Stimulated activated CD8-positive, alpha-beta memory T cell treated with anti-CD3 and anti-CD28 coated beads, Interleukin-4, amount 100 ng/mL, for 24 hours (primary cell): ENCODE measurements around the gene ADARB2.

Experiments used
- DNase-seq: peaks from one replicate; pipeline ENCODE4 v3.0.0-alpha.2; 2020; ENCODE audit warnings: low read depth

The ADARB2 gene

DNA sequence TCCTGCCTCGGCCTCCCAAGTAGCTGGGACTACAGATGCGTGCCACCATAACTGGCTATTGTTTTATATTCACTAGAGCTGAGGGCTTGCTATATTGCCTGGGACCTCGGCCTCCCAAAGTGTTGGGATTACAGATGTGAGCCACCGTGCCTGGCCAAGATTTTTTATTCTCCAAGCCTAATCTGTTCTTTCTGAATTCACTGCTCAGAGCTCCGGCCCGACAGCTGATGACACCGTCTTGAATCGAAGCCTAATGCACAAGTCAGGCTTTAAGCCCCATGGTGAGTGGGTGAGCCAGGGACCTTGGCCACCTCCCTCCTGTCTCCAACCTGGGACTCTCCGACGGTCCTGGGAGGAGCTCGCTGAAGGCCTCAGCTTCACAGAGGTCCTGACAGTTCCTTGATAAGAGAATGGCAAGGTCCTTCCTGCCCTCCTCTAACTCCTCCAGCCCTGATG is 342.3 kb downstream of the ADARB2 start:
- DNase-seq = no peak

DNA sequence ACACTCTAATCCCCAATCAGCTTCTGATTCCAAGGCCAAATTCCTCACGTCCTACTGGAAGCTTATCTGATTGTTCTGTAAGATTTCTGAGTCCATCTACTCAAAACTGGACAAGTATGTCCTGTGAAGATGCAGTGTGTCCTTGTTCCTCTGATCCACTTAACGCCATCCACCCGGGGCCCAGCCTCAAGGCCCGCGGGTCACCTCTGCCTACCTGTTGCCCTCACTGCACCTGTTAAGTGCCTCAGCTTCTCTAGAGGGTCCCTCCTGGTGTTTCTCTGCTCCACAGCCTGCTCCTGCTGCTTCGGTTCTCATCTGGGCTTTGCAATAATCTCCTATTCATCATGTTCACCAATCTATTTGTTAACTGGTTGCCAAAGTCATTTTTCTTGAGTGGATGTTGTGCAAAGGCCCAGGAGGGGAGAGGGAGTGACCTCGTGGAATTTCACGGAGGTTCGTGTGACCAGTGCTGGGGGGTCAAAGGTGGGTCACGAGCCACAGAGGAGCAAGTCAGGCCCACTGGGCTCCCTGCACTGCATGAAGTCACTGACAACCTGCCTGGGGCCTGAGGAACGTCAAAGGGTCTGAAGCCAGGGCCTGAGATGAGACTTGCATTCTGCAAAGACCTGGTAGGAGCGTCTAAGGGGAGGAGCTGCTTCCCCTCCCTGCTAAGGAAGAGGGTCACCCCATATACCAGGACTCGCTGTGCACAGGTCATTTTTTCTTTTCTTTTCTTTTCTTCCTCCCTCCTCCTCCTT is 343.0 kb downstream of the ADARB2 start:
- DNase-seq = no peak

DNA sequence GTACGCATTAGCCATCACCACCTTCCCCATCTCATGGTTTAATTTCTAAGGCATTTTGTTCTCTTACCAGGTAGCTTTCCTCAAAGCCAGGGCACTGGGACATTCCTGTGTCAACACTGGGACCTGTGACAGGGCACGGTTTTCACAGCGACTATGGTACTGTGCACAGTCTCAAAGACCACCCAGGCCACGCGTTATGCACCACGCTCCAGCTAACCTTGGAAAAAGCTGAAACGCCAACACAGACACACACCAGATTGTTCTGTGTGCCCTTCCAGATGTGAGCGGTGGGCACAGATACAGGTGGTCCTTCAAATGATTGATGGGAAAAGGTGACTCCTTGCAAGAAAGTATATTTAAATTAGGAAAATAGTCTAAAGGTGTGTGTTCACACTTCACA is 343.8 kb downstream of the ADARB2 start:
- DNase-seq = no peak

DNA sequence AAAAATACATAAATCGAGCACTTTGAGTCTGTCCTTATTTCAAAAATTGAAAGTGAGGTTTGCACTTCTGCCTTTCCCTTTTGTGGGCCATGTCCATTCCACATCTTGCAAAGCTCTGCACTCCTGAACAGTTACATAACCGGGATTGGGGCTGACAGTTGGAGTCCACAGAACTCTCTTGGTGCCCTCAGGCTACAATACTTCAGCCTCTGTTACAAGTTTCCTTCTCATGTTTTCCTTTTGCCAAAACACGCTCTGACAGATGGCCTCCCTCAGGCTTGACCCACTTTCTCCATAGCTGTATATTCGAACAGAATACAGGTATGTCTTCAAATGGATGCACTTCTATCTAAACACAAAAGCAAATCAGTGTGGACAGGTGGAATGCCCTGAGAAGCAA is 345.2 kb downstream of the ADARB2 start:
- DNase-seq = no peak

DNA sequence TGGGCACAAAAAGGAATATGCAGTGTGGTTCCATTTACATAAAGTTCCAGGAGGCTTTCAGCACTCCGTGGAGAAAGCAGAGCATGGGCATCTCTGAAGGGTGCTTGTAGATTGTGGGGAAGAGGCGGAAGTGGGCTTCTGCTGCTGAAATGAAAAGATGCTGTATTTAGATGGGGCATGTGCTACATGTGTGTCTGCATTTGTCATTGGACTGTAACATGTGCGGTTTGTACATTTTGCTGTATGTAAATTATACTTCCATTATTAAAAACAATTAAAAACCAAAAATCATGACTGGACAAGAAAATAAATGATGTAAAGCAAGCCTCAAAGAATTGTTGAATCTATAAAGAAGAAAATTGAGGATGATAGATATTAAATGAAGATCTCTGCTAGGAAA is 347.1 kb downstream of the ADARB2 start:
- DNase-seq = no peak

DNA sequence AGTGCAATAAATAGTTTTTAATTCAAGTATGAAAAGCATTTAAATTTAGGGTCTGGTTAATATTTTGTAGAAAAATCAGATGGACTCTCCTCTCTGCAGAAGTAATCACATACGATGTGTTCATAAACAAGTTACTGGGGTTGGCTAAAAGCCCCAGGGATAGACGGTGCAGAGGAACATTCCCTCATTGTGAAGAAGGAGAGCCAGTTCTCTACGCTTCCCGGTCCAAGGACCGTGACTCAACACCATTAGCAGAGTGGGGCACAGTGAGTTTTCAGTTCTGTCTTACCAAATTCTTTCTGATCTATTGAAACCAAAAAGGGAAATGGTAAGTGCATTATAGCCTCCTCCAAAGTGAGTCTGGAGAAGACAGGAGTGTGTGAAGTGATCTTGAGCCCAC is 353.3 kb downstream of the ADARB2 start:
- DNase-seq = no peak

DNA sequence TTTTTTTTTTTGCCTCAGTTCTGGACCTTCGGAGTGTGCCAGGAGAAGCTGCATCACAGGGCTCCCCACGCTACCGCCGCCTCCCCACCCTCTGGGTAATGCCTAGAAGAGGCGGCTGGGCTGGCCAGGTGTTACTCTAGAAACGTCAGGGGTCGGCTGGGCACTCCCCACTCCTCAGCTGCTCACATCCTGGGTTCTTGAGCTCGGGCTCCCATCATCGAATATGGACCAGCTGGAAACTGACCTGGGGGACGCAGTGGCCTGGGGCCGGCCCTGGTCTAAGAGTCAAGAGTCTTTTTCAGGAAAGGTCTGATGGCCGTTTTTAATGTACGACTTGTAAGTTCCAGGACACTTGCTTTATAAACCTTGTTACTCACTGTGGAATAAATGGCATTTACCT is 354.6 kb downstream of the ADARB2 start:
- no peak for DNase-seq

DNA sequence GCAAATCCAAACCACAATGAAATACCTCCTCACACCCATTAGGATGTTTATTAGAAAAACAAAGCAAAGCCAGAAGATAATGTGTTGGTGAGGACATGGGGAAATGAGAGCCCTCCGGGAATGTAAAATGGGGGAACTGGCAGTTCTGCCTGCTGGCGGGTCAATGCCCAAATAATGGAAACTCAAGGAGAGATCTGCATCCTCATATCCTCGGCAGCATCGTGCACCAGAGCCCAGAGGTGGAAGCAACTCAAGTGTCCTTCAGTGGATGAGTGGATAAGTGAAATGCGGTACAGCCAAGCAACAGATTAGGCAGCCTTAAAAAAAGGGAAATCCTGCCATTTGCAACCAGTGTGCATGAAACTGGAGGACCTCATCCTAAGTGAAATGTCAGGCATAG is 356.0 kb downstream of the ADARB2 start:
- DNase-seq = no peak

DNA sequence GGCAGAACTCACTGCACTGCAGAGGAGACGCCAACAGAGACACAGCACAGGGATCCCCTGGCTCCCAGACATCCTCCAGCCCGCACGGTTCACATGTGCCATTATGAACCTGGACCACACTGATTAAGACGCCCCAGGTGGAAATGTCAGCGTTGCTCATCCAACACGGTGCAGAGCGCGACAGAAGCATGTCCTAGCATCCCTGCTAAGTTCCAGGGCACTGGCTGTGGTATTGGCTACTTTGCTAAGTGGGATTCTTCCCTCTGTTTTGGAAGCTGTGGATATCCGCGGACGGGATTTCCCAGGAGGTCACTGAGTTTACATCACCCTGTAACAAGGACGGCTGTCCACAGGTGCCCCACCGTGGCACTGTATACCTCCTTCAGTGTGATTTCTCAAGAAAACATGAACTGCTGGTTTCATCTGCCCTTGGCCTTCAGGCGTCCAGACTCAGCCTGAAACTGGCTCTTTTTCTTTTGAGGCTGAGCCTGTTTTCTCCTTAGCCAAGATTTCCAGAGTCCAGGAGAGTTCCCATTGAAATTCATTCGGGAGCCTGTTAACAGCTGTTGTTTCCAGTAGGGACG is 357.1 kb downstream of the ADARB2 start:
- DNase-seq = no peak

DNA sequence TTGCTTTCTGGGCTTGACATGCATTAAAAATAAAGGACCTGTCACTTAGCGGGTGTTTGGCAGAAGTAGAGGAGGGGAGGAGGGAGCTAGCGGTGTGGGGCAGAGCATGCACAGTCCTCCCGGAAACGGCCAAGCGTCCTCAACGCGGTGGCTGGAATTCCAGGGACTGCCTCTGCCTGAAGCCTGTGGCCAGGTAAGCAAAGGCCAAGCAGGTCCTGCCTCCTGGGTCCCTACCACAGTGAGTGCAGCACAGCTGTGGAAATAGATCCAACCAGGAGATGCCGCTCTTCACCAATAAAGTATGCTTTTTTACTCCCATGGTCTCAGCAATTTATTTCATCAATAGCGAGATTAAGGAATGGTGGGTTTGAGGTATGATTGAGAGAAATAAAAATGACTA is 357.7 kb downstream of the ADARB2 start:
- no peak for DNase-seq

DNA sequence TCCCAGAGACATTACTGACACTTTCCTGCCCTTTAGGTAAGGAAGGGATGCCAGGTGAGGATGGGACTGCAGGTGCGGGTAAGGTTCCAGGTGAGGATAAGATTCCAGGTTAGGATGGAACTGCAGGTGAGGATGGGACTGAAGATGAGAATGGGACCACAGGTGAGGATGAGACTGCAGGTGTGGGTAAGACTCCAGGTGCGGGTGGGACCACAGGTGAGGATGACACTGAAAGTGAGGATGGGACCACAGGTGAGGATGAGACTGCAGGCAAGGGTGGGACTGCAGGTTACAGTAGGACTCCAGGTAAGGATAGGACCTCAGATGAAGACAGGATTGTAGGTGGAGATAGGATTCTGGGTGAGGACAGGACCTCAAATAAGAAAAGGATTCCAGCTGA is 358.9 kb downstream of the ADARB2 start:
- DNase-seq = no peak

DNA sequence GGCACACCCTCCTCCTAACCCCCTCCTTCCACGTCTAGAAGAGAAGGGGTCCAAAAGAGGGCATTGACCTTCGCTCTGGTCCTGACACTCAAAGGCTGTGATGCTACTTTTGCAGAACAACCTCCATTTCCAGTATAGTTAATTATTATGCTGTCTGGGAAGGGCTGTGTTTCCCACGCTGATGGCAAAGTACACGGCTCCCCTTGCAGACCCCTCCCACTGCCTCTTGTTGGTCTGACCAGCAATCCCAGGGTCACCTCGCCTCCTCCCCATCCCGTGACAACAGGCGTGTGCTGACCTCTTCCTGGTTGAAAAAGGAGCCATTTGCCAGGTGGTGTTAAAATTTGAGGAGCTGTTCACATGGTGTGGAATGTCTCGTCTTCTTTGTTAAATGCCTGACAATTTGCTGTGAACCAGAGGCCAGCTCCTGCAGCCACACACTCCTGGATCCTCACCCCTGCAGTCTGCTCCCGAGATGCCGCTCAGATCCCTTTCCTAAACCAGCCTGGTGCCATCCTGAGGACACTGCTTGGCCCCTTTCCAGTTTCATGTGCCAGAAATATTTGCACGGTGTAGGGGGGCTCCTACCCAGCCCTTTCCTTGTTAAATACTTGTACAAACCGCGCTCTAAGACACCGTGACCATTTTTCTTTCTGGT is 359.5 kb downstream of the ADARB2 start:
- DNase-seq = no peak

DNA sequence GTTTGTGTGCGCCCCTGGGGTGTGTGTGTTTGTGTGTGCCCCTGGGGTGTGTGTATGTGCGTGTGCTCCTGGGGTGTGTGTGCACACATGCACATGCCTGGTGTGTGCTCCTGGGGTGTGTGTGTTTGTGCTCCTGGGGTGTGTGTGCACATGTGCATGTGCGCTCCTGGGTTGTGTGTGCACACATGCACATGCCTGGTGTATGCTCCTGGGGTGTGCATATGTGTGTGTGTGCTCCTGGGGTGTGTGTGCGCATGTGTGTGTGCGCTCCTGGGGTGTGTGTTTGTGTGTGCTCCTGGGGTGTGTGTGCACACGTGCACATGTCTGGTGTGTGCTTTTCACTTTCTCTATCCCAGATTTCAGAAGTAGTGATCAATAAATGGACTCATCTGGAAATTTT is 360.1 kb downstream of the ADARB2 start:
- no peak for DNase-seq

DNA sequence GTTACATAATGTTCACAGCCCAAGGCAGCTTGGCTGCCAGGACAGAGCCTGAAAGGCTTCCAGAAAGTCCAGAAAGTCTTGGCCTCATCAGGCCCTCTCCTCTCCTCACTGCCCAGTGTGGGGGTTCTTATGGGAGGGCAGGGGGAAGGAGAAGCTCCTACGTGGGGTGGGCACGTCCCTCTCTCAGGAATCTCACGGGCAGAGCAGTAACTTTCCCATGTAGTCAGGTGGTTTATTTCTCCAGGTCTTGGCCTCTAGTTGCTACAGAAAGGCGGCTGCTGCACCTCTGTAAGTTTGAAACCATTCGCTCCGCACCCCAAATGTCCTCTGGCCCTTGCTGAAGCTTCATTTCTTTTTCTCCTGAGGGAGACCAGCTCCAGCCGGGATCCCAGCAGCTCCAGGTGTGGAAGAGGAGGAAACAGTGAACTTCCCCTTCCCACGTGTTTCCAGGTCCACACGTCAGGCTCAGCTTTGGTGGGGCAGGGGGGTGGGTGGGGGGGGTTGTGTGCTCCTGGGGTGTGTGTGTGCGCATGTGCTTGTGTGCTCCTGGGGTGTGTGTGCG is 360.9 kb downstream of the ADARB2 start:
- no peak for DNase-seq

DNA sequence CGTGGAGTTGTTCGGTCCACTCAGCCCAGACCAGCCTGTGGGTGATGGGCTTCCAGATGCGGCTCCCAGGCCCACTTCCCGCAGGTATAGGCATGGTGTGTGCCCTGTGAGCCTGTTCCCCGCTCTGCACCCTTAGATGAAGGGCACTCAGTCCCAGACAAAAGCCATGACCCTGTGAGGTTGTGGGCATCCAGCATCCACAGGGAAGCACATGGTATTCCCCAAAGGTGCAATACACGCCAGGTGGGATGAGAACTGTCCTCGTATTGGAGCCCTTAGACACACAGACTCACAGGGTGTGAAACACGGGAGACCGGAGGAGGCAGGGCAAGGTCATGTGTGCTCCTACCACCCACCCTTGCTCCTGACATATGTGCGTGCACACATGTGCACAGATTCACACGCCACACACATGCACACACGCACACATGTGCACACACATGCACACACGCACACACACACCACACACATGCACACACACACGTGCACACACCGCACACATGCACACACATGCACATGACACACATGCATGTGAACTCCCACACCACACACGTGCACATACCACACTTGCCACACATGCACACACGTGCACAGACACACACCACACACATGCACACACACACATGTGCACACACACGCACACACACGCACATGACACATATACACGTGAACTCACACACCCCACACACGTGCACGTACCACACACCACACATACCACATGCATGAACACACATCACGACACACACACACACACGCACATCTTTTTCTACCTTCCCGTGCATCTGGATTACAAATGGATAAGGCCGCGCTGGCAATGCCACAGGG is 361.8 kb downstream of the ADARB2 start:
- DNase-seq = no peak

DNA sequence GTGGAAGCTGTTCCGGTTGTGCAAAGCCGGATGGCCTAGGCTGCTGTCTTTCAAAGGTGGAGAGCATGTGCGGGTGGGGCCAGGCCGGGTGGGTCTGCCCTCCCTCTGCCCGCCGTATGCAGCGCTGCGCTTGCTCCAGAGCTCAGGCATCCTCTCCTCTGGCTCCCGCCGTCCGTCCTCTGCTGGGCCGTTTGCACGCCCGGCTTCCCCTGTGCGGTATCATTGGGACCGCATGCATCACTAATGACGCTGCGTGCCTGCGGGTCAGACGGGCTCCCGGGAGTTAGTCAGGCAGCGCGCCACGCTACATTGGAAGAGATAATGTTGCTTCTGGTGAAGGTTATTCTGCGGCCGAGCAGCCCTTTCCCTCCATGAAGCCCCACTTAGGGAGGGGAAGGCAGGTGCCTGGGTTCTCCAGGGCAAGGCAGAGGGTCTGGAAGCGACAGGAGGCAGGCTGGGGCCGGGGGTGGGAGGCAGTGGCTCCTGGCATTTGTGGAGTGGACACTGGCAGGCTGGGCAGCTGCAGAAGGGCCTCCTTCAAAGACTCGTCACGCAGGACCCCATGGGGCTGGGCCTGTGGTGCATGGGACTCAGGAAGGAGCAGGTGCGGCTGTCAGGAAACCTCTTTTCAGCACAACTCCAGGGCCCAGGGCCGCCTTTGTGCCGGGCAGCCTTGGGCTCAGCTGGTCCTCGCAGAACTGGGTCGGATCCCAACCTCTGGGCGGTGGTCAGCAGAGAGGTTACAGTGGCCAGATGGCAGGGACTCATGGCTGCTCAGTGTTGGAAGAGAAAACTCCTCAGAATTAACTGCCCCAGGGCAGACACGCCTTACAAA is 362.6 kb downstream of the ADARB2 start:
- no peak for DNase-seq

DNA sequence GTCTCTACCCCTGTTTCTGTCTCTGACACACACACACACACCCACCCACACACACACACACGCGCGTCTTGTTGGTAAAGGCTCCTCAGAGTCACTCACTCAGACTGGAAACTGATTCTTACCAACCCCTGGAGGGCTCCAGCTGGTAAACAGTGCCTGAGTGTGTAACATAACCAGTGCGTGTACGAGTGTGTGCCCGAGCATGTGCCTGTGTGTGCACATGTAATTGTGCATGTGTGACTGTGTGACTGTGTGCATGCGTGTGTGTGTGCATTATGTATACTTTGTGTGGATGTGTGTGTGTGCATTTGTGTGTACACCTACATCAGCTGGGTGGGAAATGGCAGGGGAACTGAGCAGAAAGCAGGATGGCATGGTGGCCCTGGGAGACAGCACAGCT is 364.0 kb downstream of the ADARB2 start:
- DNase-seq = no peak

DNA sequence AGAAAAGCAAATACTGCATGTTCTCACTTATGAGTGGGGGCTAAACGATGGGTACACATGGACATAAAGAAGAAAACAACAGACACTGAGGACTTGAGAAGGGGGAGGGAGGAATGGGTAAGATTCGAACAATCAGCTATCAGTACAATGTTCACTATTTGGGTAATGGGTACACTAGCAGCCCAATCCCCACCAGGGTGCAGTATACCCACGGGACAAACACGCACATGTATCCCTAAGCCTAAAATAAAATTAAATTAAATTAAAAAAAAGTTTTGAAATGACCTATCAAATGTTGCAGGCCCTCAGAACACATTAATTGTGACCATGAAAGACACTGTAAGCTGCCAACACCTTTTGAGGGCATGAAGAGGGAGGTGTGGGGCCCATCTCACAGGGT is 365.1 kb downstream of the ADARB2 start:
- no peak for DNase-seq

DNA sequence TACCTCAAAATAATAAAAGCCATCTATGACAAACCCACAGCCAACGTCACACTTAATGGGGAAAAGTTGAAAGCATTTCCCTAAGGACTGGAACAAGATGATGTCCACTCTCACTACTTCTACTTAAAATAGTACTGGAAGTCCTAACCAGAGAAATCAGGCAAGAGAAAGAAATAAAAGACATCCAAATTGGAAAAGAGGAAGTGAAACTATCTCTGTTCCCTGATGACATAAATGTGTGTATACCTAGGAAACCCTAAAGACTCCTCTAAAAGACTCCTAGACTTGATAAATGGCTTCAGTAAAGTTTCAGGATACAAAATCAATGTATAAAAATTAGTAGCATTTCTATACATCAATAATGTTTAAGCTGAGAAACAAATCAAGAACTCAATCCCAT is 367.0 kb downstream of the ADARB2 start:
- no peak for DNase-seq

DNA sequence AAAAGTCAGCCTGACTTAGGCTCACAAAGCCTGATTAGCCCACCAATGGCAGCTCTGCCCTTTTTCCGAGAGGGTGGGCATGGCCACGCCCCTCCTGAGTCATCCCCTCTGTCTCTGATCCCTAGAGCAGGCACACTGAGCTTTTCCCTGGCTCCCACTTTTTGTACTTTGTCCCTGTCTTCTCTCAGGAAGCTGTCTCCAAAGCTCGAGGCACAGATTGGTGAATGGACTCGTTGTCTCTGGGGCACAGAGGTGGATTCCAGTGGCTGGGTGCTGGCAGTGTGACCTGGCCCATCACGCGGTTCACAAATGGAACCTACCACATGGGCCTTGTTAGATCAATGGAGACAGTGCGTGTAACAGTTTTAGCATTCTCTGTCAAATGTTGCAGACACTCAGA is 367.7 kb downstream of the ADARB2 start:
- no peak for DNase-seq

DNA sequence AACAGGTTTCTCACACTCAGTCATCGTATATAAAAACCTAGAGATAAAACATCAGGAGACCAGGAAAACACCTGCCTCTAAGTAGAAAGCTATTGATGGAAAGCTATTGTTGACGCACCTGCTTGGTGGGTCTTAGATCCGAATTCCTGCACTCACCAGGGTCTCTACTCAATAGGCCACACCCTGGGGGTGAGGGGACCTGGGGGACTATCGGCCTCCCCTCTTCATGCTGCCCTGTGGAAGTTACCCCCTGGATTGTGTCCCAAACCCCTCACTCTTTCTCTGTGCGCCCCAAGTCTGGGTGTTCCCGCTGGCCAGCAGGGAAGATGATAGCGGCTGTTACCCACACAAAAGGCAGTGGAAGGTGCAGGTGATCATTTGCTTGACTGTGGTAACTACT is 368.1 kb downstream of the ADARB2 start:
- no peak for DNase-seq

DNA sequence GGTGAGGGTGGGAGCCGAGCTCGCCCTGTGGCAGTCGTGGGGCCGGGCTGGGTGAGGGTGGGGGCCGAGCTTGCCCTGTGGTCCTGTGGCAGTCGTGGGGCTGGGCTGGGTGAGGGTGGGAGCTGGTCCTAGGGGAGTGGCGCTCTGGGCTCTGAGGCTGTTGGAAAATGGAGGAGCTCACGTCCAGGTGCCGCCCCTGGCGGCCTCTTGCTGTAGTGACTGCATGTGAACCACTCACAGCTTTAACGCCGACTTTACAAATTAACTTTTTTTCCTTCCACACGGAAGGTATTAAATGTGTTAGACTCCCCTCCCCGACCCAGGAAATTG is 368.5 kb downstream of the ADARB2 start:
- no peak for DNase-seq
